GM23338 (cell line): Measurements from ENCODE around the gene EP400. TPM values are rescaled to one million over a fixed set of nuclear protein-coding genes. Genes with fewer than 3 reads are reported as not detected.
"Not testable (repeated sequence)": the region's sequence is repeated elsewhere in the genome, so short reads cannot be mapped to it uniquely, and the experiment has no call there.

Experiments used
- ATAC-seq: fragments of 200-7000 bp; cut with Tn5 transposase; 3 replicates; pipeline ENCODE4 v1.9.1; 2020
- DNase-seq: peaks from one replicate; pipeline ENCODE4 v3.0.0-alpha.2; 2015; ENCODE audit warnings: low spot score
- H2AFZ ChIP-seq: fragments of 200-600 bp; sonication (generic); 2 replicates; pipeline ENCODE4 v1.8.0; 2016; ENCODE audit warnings: antibody characterized with exemption, mild to moderate bottlenecking, moderate library complexity
- H3F3A ChIP-seq: fragments of 200-600 bp; sonication (generic); replicated peaks from 2 replicates; pipeline ENCODE4 v1.8.0; 2017; ENCODE audit warnings: antibody characterized with exemption, mixed run types, low read depth
- H3K27ac ChIP-seq: fragments of 200-600 bp; sonication (generic); 2 replicates; pipeline ENCODE4 v1.6.1; 2016; ENCODE audit warnings: low read depth
- H3K27me3 ChIP-seq: fragments of 200-600 bp; sonication (generic); 2 replicates; pipeline ENCODE4 v1.8.0; 2016; ENCODE audit warnings: mild to moderate bottlenecking, mixed run types, moderate library complexity; ENCODE audit not compliant: insufficient read depth
- H3K36me3 ChIP-seq: fragments of 200-600 bp; sonication (generic); 2 replicates; pipeline ENCODE4 v1.8.0; 2016; ENCODE audit warnings: mild to moderate bottlenecking; ENCODE audit not compliant: insufficient read depth
- H3K4me1 ChIP-seq: fragments of 200-600 bp; sonication (generic); 2 replicates; pipeline ENCODE4 v1.8.0; 2016; ENCODE audit warnings: mild to moderate bottlenecking, moderate library complexity; ENCODE audit not compliant: insufficient read depth
- H3K4me2 ChIP-seq: fragments of 200-600 bp; sonication (generic); 2 replicates; pipeline ENCODE4 v1.7.1; 2017; ENCODE audit warnings: mixed run types
- H3K4me3 ChIP-seq: fragments of 200-600 bp; sonication (generic); 2 replicates; pipeline ENCODE4 v1.6.1; 2016; ENCODE audit warnings: mixed run types
- H3K79me2 ChIP-seq: fragments of 200-600 bp; sonication (generic); replicated peaks from 2 replicates; pipeline ENCODE4 v1.8.0; 2017; ENCODE audit warnings: mild to moderate bottlenecking; ENCODE audit not compliant: insufficient read depth
- H3K9me2 ChIP-seq: fragments of 200-600 bp; sonication (generic); 2 replicates; pipeline ENCODE4 v1.8.0; 2017; ENCODE audit not compliant: insufficient read depth
- H4K20me1 ChIP-seq: fragments of 200-600 bp; sonication (generic); replicated peaks from 2 replicates; pipeline ENCODE4 v1.8.0; 2017; ENCODE audit warnings: mild to moderate bottlenecking; ENCODE audit not compliant: insufficient read depth
- H3K27ac Mint-ChIP-seq: 2 replicates; pipeline ENCODE4 v1.8.0; 2020; ENCODE audit warnings: inconsistent platforms, mild to moderate bottlenecking, moderate library complexity, mixed read lengths
- H3K27me3 Mint-ChIP-seq: 3 replicates; pipeline ENCODE4 v1.8.0; 2022; ENCODE audit warnings: low read depth, mild to moderate bottlenecking, moderate library complexity, mixed read lengths, inconsistent platforms; ENCODE audit not compliant: insufficient read depth, poor library complexity
- H3K36me3 Mint-ChIP-seq: 3 replicates; pipeline ENCODE4 v1.8.0; 2021; ENCODE audit warnings: low read depth, mild to moderate bottlenecking, inconsistent platforms, moderate library complexity, mixed read lengths
- H3K4me1 Mint-ChIP-seq: 3 replicates; pipeline ENCODE4 v1.8.0; 2020; ENCODE audit warnings: mild to moderate bottlenecking, inconsistent platforms, mixed read lengths
- H3K4me3 Mint-ChIP-seq: 3 replicates; pipeline ENCODE4 v1.8.0; 2021; ENCODE audit warnings: moderate library complexity, mild to moderate bottlenecking, inconsistent platforms, mixed read lengths
- H3K9me3 Mint-ChIP-seq: 3 replicates; pipeline ENCODE4 v1.8.0; 2020; ENCODE audit warnings: moderate library complexity, mild to moderate bottlenecking, inconsistent platforms, mixed read lengths
- CREB1 ChIP-seq: fragments of 250-450 bp; sonication (Bioruptor Pico); IDR thresholded peaks from 2 replicates; pipeline ENCODE4 v1.5.0; 2020; ENCODE audit warnings: low read depth, mild to moderate bottlenecking, moderate library complexity
- ETS1 ChIP-seq: IDR thresholded peaks from 2 replicates; pipeline ENCODE4 v1.6.1; 2016; ENCODE audit warnings: antibody characterized with exemption
- EZH2 ChIP-seq: fragments of 200-600 bp; sonication (generic); IDR thresholded peaks from one replicate; pipeline ENCODE4 v1.8.0; 2017; ENCODE audit warnings: antibody characterized with exemption, mild to moderate bottlenecking, low read depth; ENCODE audit not compliant: unreplicated experiment
- EZH2phosphoT487 ChIP-seq: fragments of 200-600 bp; sonication (generic); IDR thresholded peaks from one replicate; pipeline ENCODE4 v1.8.1; 2018; ENCODE audit warnings: antibody characterized with exemption; ENCODE audit not compliant: unreplicated experiment
- POLR2AphosphoS5 ChIP-seq: IDR thresholded peaks from 2 replicates; pipeline ENCODE4 v1.6.1; 2016; ENCODE audit warnings: antibody characterized with exemption, low read depth
- REST ChIP-seq: IDR thresholded peaks from one replicate; pipeline ENCODE4 v1.6.1; 2018; ENCODE audit warnings: antibody characterized with exemption; ENCODE audit not compliant: unreplicated experiment
- ZNF462 ChIP-seq: fragments of 250-450 bp; sonication (Bioruptor Pico); IDR thresholded peaks from 2 replicates; pipeline ENCODE4 v1.5.0; 2020; ENCODE audit warnings: mild to moderate bottlenecking, moderate library complexity
- polyA plus RNA-seq: library from polyadenylated mRNA; unstranded; fragments of >200 nt; fragmentation: Nextera tagmentation; extraction: Ambion mirVana; gene quantifications from 2 replicates; pipeline ENCODE4 v1.2.1, GENCODE V29; 2016
- total RNA-seq: library from RNA; depleted of rRNA; stranded (reverse); fragments of >200 nt; shearing (Covaris generic); gene quantifications from 2 replicates; pipeline ENCODE4 v1.2.3, GENCODE V29; 2014

Gene EP400
- total and polyA plus RNA-seq, 2 experiments from 2014 or later, result 26.3 to 57.2 TPM

- Mint-ChIP-seq H3K4me3 (no peak overlapping the region), H3K36me3 (peaks cover 63% of the 10 kb centered on the region), H3K27ac (no peak overlapping the region), H3K4me1 (peaks cover 21% of the 10 kb centered on the region), H3K9me3 (no peaks in the 10 kb centered on the region), H3K27me3 (no peaks in the 10 kb centered on the region)
- H3K4me1 ChIP-seq, result peaks cover 2% of the 10 kb centered on the region; the same call in 1 of the 2 replicates
- H4K20me1 ChIP-seq, result no peaks in the 10 kb centered on the region; the same call in 1 of the 2 replicates
- H3F3A ChIP-seq, result peaks cover under 1% of the 10 kb centered on the region; the same call in 1 of the 2 replicates
- 0 out of 2 replicates have a peak overlapping the region, but pooled peaks have one; percentile 66 for H3K27ac ChIP-seq
- DNase-seq, result no peak
- no peak for TF ChIP-seq REST
- no peak for TF ChIP-seq EZH2
- no peak for TF ChIP-seq POLR2AphosphoS5
- no peak for TF ChIP-seq ZNF462
- no peak for TF ChIP-seq CREB1 (CRISPR knock-in tag)
- TF ChIP-seq EZH2phosphoT487, result no peak
- TF ChIP-seq ETS1, result no peak
- no peaks in the 10 kb centered on the region for H3K27me3 ChIP-seq
- H3K4me2 ChIP-seq, result no peak overlapping the region
- peaks cover 3% of the 10 kb centered on the region; the same call in 1 of the 2 replicates for H3K36me3 ChIP-seq
- H3K79me2 ChIP-seq, result peaks cover 4% of the 10 kb centered on the region; the same call in 1 of the 2 replicates
- H3K9me2 ChIP-seq, result no peaks in the 10 kb centered on the region
- H2AFZ ChIP-seq, result no peak overlapping the region
- no peak overlapping the region for H3K4me3 ChIP-seq
- no peak for ATAC-seq
Observed at GRCh38 chr12:131984334-131984733, 34.6 kb downstream of the EP400 start.

- not testable (repeated sequence) for H3K4me2 ChIP-seq, H3K4me3 ChIP-seq, H3K36me3 ChIP-seq, H3K27me3 Mint-ChIP-seq, H3K27me3 ChIP-seq, H3K9me3 Mint-ChIP-seq, H2AFZ ChIP-seq, H3K79me2 ChIP-seq, H3K27ac Mint-ChIP-seq, DNase-seq, ATAC-seq, H3K4me3 Mint-ChIP-seq, H4K20me1 ChIP-seq, H3K9me2 ChIP-seq
- 0 out of 2 replicates have a peak overlapping the region, but pooled peaks have one; percentile 66 for H3K27ac ChIP-seq
- Mint-ChIP-seq H3K4me1 (peaks cover 32% of the 10 kb centered on the region), H3K36me3 (peaks cover 64% of the 10 kb centered on the region)
- peaks cover 13% of the 10 kb centered on the region; the same call in 1 of the 2 replicates for H3K4me1 ChIP-seq
- peaks cover 11% of the 10 kb centered on the region for H3F3A ChIP-seq
Observed at GRCh38 chr12:131985510-131985875, 35.8 kb downstream of the EP400 start.
